ENCODE results near the gene P4HB. TPM values are rescaled to one million over a fixed set of nuclear protein-coding genes. Genes with fewer than 3 reads are reported as not detected.

P4HB gene
- total RNA-seq, 2 donors from 2014 or later: 509 to 2,101 TPM

GRCh38 chr17:81828656-81829055 is 31.7 kb downstream of the P4HB start:
- intact Hi-C loops (cut with DNase I): no loop called here
- WGBS: 84% methylated on average over 7 of the region's 7 CpGs
- Histone ChIP-seq H3K9me3 (no peaks in the 10 kb centered on the region), H3K27me3 (replicated peaks; ENCODE audit: insufficient read depth) (no peaks in the 10 kb centered on the region), H3K27ac (no peak overlapping the region), H3K4me1 (replicated peaks) (peaks cover under 1% of the 10 kb centered on the region), H3K4me3 (no peak overlapping the region), H3K36me3 (no peaks in the 10 kb centered on the region)
- DNase-seq (ENCODE audit: low spot score): no peak
- TF ChIP-seq CTCF (IDR thresholded peaks at IDR 0.05) (no peak), POLR2AphosphoS5 (IDR thresholded peaks at IDR 0.05) (no peak), POLR2A (IDR thresholded peaks at IDR 0.05) (no peak)

GRCh38 chr17:81825841-81826466 is 34.4 kb downstream of the P4HB start:
- Histone ChIP-seq H3K4me3 (no peak overlapping the region), H3K36me3 (no peaks in the 10 kb centered on the region), H3K27ac (no peak overlapping the region), H3K27me3 (replicated peaks; ENCODE audit: insufficient read depth) (no peaks in the 10 kb centered on the region), H3K9me3 (no peaks in the 10 kb centered on the region), H3K4me1 (replicated peaks) (peaks cover 12% of the 10 kb centered on the region)
- intact Hi-C loops (cut with DNase I): no loop called here
- no peak for DNase-seq (ENCODE audit: low spot score)
- TF ChIP-seq CTCF (IDR thresholded peaks at IDR 0.05): no peak
- no peak for TF ChIP-seq POLR2A (IDR thresholded peaks at IDR 0.05)
- no peak for TF ChIP-seq POLR2AphosphoS5 (IDR thresholded peaks at IDR 0.05)
- 80% methylated on average over 11 of the region's 11 CpGs for WGBS

- DNase-seq (ENCODE audit: low spot score): no peak
- TF ChIP-seq POLR2A (IDR thresholded peaks at IDR 0.05) (no peak), POLR2AphosphoS5 (IDR thresholded peaks at IDR 0.05) (no peak), CTCF (IDR thresholded peaks at IDR 0.05) (no peak)
- intact Hi-C loops (cut with DNase I): no loop called here
- no peaks in the 10 kb centered on the region for H3K9me3 ChIP-seq
- H3K27ac ChIP-seq: no peak overlapping the region
- H3K4me3 ChIP-seq: no peak overlapping the region
- H3K4me1 ChIP-seq (replicated peaks): peaks cover 12% of the 10 kb centered on the region
- H3K27me3 ChIP-seq (replicated peaks; ENCODE audit: insufficient read depth): no peaks in the 10 kb centered on the region
- 80% methylated on average over 11 of the region's 11 CpGs for WGBS
- H3K36me3 ChIP-seq: no peaks in the 10 kb centered on the region
Observed at GRCh38 chr17:81824595-81824994, 35.7 kb downstream of the P4HB start.

- Histone ChIP-seq H3K9me3 (no peaks in the 10 kb centered on the region), H3K4me1 (replicated peaks) (peaks cover 12% of the 10 kb centered on the region), H3K27ac (no peak overlapping the region), H3K27me3 (replicated peaks; ENCODE audit: insufficient read depth) (no peaks in the 10 kb centered on the region), H3K4me3 (no peak overlapping the region), H3K36me3 (no peaks in the 10 kb centered on the region)
- no peak for DNase-seq (ENCODE audit: low spot score)
- intact Hi-C loops (cut with DNase I): no loop called here
- TF ChIP-seq POLR2A (IDR thresholded peaks at IDR 0.05) (no peak), CTCF (IDR thresholded peaks at IDR 0.05) (no peak), POLR2AphosphoS5 (IDR thresholded peaks at IDR 0.05) (no peak)
- 92% methylated on average over 26 of the region's 33 CpGs for WGBS
Observed at GRCh38 chr17:81823820-81824550, 36.4 kb downstream of the P4HB start.
